H1 (cell line): ENCODE measurements around the gene CHST9. TPM values are rescaled to one million over a fixed set of nuclear protein-coding genes. Genes with fewer than 3 reads are reported as not detected.

ENCODE experiments used
- CHD2 ChIP-seq: IDR thresholded peaks from 2 replicates; pipeline ENCODE4 v1.6.1; 2012; ENCODE audit warnings: low read length, improper control_type of control experiment
- CREB1 ChIP-seq: IDR thresholded peaks from 2 replicates; pipeline ENCODE4 v1.6.1; 2012; ENCODE audit warnings: inconsistent platforms
- EGR1 ChIP-seq: IDR thresholded peaks from 2 replicates; pipeline ENCODE4 v1.6.1; 2011; ENCODE audit warnings: low read depth, low read length, borderline replicate concordance
- JUN ChIP-seq: IDR thresholded peaks from 2 replicates; pipeline ENCODE4 v1.6.1; 2011; ENCODE audit warnings: low read depth, mild to moderate bottlenecking, improper control_type of control experiment, low read length
- JUND ChIP-seq: IDR thresholded peaks from 2 replicates; pipeline ENCODE4 v1.6.1; 2011; ENCODE audit warnings: mild to moderate bottlenecking, improper control_type of control experiment, low read length
- KDM4A ChIP-seq: IDR thresholded peaks from one replicate; pipeline ENCODE4 v1.7.1; 2012; ENCODE audit warnings: low read depth, mild to moderate bottlenecking, moderate library complexity, low read length, inconsistent platforms; ENCODE audit not compliant: severe bottlenecking
- RNF2 ChIP-seq: fragments of 200-900, 300-1000 bp; sonication (generic); IDR thresholded peaks from 2 replicates; pipeline ENCODE4 v1.7.1; 2016; ENCODE audit warnings: borderline replicate concordance, low read depth, mild to moderate bottlenecking, antibody characterized with exemption, low read length; ENCODE audit not compliant: poor library complexity, severe bottlenecking; ENCODE audit errors: missing control alignments
- SAP30 ChIP-seq: fragments of 300-600 bp; sonication (generic); IDR thresholded peaks from 2 replicates; pipeline ENCODE4 v1.7.1; 2012; ENCODE audit warnings: low read length, moderate library complexity, mild to moderate bottlenecking, inconsistent platforms; ENCODE audit not compliant: insufficient read depth, insufficient replicate concordance
- TBP ChIP-seq: IDR thresholded peaks from 2 replicates; pipeline ENCODE4 v1.6.1; 2011; ENCODE audit warnings: low read depth, low read length, improper control_type of control experiment
- TCF12 ChIP-seq: IDR thresholded peaks from 2 replicates; pipeline ENCODE4 v1.6.1; 2011; ENCODE audit warnings: low read depth, mild to moderate bottlenecking, low read length
- polyA plus RNA-seq, 7 experiments: library from polyadenylated mRNA; depleted of rRNA in 3 of 7; stranded (reverse) in 5 of 7; unstranded in 2 of 7; fragments of >200 nt in 5 of 7; fragments of 200-250 nt in 2 of 7; gene quantifications; 1 replicate in 5 of 7; 2 replicates in 1 of 7; 4 replicates in 1 of 7; pipeline versions ENCODE4 v1.2.1 to v1.2.3, GENCODE V29; 2011 to 2013; ENCODE audit warnings: missing spikeins in 2 of 7, mixed read lengths in 2 of 7
- total RNA-seq: library from RNA; stranded (reverse); fragmentation: NEBNext Ultra II Directional; extraction: Animal tissue kit (Norgen Biotek cat#: 25700); gene quantifications from 2 replicates; pipeline ENCODE4 v1.2.1, GENCODE V29; 2021
- TF ChIP-seq, protein P1 (sequence below): IDR thresholded peaks from 2 replicates; pipeline ENCODE4 v1.6.1; 2011; ENCODE audit warnings: low read length, improper control_type of control experiment

CHST9 gene
- total and polyA plus RNA-seq, 2 of the 8 experiments (the other 6 are each of a cell fraction or from before 2014, with no cell fraction given) = 3.2 to 24.3 TPM

DNA sequence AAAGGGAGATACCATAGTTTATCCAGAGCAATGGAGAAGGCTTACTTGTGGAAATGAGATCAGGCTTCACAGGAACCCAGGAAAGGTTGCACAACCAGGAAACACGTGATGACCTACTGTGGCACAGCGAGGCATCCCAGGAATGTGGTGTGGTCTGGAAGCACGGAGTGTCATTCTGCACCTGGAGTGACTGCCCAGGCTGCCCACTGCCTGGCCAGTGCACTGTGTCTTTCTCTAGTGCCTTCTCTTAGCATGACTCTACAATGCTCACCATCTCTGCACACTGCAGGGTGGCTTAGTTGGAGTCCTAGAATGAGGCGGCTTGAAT is 48.9 kb downstream of the CHST9 start (continued):
- no peak for TF ChIP-seq SAP30
- no peak for TF ChIP-seq JUN
- no peak for TF ChIP-seq JUND
- no peak for TF ChIP-seq KDM4A
- TF ChIP-seq RNF2 = no peak
- TF ChIP-seq, protein P1, sequence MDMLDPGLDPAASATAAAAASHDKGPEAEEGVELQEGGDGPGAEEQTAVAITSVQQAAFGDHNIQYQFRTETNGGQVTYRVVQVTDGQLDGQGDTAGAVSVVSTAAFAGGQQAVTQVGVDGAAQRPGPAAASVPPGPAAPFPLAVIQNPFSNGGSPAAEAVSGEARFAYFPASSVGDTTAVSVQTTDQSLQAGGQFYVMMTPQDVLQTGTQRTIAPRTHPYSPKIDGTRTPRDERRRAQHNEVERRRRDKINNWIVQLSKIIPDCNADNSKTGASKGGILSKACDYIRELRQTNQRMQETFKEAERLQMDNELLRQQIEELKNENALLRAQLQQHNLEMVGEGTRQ = peak; percentile 55; the same call in 1 of the 2 replicates
- TF ChIP-seq EGR1 = no peak
- TF ChIP-seq TCF12 = peak; percentile 94
- no peak for TF ChIP-seq CHD2
- TF ChIP-seq CREB1 = no peak
- TF ChIP-seq TBP = no peak
